Hematopoietic multipotent progenitor cell treated with erythropoietin and hydrocortisone succinate and interleukin-3 and kit ligand, for 6 days (in vitro differentiated cells): ENCODE measurements around the gene ANKRD11.
"Not testable (repeated sequence)": the region's sequence is repeated elsewhere in the genome, so short reads cannot be mapped to it uniquely, and the experiment has no call there.

Experiments used
- DNase-seq: peaks from one replicate; pipeline ENCODE4 v3.0.0-alpha.2; 2015

The ANKRD11 gene

DNA sequence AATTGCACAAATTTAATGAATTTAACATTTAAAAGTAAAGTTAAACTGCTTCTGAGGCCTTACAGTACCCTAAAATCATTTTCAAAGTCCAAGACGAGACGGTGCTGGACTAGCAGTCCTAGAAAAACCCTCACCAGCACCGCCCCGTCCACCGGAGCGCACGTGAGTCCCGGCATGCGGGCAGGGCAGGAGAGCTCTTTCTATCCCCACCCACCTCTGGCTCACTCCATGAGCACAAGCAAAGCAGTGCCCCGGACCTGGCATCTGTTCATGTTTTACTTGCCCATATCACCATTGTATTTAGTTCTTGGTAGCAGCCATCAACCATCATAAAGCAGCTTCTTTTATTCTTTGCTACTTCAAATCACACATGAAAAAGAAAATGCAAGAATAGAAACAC, 41.7 kb downstream of the ANKRD11 start:
- no peak for DNase-seq

- no peak for DNase-seq
Measured at GRCh38 chr16:89446975-89447293, 43.4 kb downstream of the ANKRD11 start.

DNA sequence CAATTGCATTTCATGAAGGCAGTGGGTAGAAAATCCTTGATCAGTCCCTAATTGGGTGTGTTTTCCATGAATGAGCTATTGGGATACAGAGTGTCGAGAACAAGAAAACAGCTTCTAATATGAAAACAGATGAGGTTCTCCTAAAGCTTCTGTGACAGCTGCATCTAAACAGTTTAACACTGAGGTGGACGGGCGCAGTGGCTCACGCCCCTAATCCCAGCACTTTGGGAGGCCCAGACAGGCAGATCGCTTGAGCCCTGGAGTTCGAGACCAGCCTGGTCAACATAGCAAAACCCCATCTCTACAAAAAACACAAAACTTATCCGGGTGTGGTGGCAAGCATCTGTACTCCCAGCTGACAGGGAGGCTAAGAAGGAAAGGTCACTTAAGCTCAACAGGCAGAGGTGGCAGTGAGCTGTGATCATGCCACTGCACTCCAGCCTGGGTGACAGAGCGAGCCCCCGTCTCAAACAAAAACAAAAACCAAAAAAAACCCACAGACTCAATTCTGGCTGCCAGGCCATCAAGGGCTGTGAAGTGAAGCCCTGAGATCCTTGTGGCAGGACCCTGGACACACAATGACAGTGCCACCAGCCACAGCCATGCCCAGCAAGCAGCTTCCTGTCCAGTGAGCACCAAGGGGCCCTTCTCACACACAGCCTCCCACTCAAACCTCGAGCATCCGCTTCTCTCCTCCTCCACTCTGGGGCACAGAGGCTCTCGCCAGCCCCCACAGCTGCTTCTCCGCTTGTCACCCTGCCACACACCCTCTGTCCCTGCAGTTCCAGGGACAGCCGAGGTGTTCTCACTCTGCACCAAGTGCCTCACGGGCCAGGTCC, 44.0 kb downstream of the ANKRD11 start:
- DNase-seq: no peak

DNA sequence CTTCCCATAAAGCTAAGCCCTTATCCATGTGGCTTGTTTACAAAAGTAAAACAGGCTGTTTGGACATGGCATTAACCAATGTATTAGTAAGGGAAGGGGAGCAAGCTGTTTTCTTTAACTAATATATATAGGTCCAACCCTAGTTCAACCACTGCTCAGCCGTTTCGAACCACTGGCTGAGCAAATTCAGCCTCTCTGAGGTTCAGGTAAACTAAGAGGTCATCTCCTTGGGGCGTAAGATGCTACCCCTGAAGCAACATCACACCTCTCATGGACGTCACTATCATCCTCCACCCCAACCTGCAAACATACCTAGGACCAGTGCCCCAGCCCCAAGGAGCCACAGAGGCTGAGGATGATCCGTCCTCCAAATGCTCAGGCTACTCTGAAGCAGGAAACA, 45.2 kb downstream of the ANKRD11 start:
- DNase-seq: no peak

DNA sequence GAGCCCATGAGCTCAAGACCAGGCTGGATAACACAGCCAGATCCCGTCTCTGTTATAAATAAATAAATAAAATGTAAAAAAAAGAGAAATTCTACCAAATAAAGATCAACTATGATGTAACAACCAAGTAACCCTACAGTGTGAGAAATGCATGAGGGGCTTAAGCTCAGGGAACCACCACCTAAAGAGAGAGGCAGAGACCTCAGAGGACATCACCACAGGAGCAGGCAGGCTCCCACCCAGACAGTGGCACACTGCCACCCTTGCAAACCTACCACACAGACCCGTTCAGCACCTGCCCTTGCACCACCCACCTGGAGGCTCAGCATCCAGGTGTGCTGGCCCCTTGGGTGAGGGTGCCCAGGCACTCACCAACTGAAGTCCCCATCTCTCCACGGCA, 45.6 kb downstream of the ANKRD11 start:
- DNase-seq: no peak

DNA sequence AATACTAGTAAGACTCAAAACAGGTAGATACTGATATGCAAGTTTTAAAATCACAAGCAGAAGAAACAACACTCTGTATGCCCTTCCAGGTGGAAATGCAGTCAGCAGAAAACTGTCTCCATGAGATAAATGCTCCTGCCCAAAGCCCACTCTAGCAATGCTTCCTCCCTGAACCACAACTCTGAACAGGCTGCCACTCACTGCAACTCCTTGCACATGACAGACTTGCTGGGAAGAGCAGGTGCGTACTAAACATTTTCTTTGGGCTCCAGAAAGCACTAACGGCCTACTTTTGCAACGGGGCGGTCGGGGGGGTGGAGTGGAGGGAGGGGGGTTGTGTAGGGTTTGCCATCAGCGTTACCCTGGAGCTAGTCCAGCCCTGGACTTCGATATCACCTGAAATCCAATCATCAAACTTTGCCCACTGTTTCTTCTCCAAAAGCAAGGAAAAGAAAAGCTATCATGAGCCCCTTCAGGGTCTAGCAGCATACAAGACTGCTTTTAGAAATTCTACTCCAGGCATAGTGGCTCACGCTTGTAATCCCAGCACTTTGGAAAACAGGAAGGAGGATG, 46.1 kb downstream of the ANKRD11 start:
- DNase-seq: peak; percentile 56

DNA sequence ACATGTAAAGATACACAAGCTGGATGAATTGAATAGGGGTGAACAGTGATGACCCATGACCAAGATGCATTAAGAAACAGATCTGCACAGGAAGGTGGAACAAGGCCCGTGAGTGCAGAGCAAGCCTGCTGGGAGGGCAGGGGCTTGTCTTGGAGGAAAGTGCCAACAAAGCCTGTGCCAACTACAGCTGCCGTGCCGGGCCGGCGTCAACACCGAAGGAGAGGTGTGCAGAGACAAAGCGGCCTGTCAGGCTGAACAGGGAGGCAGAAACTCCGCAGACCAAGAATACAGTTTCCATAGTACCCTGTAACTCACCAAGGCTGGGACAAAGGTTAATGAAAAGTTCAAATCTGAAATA, 46.7 kb downstream of the ANKRD11 start:
- DNase-seq: no peak

DNA sequence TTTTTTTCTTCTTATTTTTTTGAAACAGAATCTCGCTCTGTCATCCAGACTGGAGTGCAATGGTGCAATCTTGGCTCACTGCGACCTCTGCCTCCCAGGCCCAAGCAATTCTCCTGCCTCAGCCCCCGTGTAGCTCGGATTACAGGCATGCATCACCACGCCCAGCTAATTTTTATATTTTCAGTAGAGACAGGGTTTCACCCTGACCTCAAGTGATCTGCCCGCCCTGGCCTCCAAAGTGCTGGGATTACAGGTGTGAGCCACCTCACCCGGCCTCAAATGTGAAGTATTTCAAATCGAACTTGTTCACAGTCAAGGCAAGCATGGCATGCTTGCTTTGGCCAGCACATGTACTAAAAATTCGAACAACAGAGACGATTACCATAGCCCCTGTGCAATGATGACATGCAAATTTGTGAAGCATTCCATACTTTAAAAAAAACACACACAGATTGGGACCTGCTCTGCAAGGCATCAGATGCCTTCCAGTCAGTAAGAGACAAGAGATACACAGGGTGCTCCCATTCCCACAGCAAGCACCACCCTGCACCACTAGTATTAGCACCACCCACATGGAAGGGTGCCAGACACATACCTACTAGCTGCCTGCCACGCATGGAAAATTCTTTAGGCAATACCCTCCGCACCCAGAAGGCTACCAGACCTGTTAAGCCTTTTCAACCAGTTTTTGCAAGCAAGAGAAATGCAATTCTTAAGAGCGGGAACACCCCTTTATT, 47.2 kb downstream of the ANKRD11 start:
- peak; percentile 85 for DNase-seq

DNA sequence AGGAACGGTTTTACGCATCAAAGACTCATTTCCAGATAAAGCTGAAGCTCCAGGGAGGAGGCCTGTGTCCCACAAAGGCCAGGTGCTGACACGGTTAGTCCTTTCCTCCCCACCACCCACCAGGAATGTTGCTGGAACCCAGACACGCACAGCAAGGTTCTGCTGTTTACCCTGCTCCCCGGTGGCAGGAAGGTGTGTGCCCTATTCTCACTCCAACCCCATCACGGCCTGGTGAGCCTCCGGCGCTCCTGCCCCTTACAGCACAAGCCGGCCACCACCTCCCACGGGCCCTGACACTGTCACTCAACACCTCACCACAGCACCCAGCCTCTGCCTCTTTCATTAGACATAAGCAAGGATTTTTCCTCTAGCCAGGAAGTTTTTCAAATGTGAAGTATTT, 47.8 kb downstream of the ANKRD11 start:
- DNase-seq: no peak

- DNase-seq: no peak
Measured at GRCh38 chr16:89439659-89440058, 50.7 kb downstream of the ANKRD11 start.

- no peak for DNase-seq
Measured at GRCh38 chr16:89437991-89438390, 52.4 kb downstream of the ANKRD11 start.

DNA sequence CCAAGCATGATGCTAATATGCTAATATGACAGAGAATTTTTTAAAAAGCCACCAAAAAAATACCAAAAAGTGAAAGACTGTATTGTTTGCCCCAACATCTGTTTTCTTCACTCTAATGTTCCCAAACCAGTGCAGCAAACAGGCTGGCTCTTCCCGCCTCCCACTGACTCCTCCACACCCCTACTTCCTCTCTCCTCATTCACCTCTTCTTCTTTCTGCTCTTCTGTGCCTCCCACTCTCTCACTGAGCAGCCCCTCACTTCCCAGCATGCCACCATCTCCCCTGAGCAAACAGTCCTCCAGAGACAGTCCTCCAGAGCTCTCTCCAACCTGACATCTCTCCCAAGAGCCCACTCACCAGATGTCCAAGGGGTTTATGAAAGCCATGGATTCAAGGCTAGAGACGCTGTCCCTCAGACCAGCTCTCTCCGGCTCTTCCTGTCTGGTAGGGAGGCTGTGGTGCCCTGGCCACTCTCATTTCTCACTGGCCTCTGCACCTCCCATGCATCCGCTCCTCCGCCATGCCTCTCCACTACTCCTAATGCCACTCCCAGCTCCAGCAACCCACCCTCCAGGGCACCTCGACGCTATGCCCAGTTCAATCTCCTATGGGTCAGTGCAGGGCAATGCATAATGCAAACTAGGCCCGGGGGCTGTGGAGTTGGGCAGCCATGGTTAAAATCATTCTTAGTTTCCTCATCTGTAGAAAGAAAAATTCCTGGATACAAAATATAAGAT, 52.9 kb downstream of the ANKRD11 start:
- no peak for DNase-seq

GRCh38 chr16:89436366-89436765, 54.0 kb downstream of the ANKRD11 start:
- DNase-seq: no peak

GRCh38 chr16:89435059-89435458, 55.3 kb downstream of the ANKRD11 start:
- not testable (repeated sequence) for DNase-seq

- no peak for DNase-seq
Measured at GRCh38 chr16:89434490-89434889, 55.9 kb downstream of the ANKRD11 start.

- DNase-seq: not testable (repeated sequence)
Measured at GRCh38 chr16:89433363-89433984, 56.9 kb downstream of the ANKRD11 start.

DNA sequence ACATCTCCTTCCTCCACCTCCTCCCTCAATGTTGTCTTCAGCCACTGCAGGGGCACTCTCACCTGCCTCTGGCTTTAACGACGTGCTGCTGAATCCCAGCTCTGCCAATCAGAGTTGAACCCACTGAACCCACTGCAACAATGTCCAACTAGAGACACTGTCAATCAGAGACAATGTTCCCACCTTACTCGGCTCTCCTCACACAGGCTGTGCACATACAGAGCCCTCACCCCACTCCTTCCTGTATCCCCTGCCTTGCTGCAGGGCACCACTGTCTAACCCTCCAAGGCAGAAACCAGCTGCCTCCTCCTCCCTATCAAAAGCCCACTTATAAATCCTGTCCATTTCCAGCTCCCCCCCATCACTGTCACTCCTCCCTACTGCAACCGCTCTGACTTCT, 58.7 kb downstream of the ANKRD11 start:
- DNase-seq: no peak

DNA sequence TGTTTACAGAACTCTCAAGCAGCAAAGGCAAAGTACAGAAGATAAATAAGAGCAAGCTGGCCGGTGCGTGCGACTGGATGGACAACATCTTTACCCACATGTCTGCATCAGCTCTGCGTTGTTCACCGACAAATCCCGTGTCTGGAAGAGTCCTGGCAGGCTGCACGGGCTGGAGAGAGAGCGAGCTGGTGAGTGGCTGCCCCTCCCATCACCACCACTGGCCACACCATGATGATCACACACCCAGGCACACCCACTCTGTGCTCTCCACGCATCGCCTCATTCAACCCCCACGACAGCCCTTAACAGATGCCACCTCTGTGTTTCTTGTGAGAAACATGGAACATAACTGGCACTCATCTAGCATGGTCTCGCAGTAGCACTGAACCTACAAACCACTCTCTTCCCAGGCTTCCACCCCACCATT, 59.2 kb downstream of the ANKRD11 start:
- DNase-seq: peak; percentile 52

DNA sequence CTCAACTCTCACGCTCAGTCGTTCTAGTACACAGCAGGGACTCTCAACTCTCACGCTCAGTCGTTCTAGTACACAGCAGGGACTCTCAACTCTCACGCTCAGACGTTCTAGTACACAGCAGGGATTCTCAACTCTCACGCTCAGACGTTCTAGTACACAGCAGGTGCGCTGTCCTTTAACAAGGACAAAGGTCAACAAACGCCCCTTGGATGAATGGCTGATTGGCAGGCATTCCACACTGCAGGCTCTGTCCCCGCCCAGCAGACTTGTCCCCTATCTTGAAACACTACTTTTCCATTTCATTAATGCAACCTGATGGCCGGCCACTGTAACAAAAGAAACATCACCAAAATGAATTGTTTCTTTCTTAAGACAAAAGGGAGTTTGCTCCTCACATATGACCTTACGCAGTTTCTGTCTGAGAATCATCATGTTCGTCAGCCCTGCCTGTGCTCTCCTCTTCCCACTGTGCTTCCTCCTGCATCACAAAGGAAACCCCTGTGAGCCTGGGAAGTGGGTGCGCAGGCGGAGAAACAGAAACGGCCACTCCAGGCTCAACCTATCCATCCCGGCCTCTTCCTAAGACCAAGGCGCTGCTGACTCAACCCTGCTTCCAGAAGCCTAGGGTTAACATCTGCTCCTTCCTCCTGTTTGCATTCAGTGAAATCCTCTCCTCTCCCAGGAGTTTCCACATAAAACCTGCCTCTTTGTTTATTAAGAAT, 59.8 kb downstream of the ANKRD11 start:
- no peak for DNase-seq

- DNase-seq: not testable (repeated sequence)
Measured at GRCh38 chr16:89428605-89429004, 61.8 kb downstream of the ANKRD11 start.

- no peak for DNase-seq
Measured at GRCh38 chr16:89426736-89427530, 63.4 kb downstream of the ANKRD11 start.
